ENCODE measurements around the gene OR2T6.

- TF ChIP-seq REST (IDR thresholded peaks at IDR 0.05; ENCODE audit: borderline replicate concordance) (no peak), TAF1 (IDR thresholded peaks at IDR 0.05; ENCODE audit: low read depth) (no peak)
Measured at GRCh38 chr1:248373761-248374160, 1.8 kb upstream of the OR2T6 start.

Data from neural cell (in vitro differentiated cells).